ENCODE measurements around the gene IQGAP1. TPM values are rescaled to one million over a fixed set of nuclear protein-coding genes. Genes with fewer than 3 reads are reported as not detected.

The IQGAP1 gene
- total and polyA plus RNA-seq, 2 donors (not counting 1 experiment from before 2014, with no cell fraction given), result 222 to 270 TPM

DNA sequence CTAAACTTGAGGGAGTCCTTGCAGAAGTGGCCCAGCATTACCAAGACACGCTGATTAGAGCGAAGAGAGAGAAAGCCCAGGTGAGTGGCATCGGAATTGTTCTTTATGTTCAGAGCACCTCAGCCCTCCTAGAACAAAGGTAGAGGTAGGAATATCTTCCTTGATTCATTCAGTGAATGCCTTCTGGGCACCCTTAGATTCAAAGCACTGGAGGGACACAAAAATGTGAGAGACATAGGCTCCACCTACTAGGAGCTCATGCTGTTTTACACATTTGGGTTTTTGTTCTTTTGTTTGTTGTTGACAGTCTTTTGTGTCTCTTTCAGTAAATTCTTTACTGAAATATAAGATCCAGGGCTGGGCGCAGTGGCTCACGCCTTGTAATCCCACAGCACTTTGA, 68.2 kb downstream of the IQGAP1 start:
- no peak for DNase-seq (ENCODE audit: low read depth in 2 of 2)
- Histone ChIP-seq H3K27ac (ENCODE audit: insufficient read depth, low read length) (no peak overlapping the region), H3K79me2 (ENCODE audit: control insufficient read depth, insufficient read depth, low read length) (peaks cover 6% of the 10 kb centered on the region), H3K4me2 (ENCODE audit: extremely low read depth, insufficient read depth, low read length) (no peak overlapping the region), H3K9ac (ENCODE audit: insufficient read depth, low read length) (no peak overlapping the region), H4K20me1 (ENCODE audit: control insufficient read depth, extremely low read depth, insufficient read depth, low read length) (no peaks in the 10 kb centered on the region), H3K36me3 (ENCODE audit: control insufficient read depth, insufficient read depth, low read length) (peaks cover 31% of the 10 kb centered on the region), H3K4me1 (ENCODE audit: control insufficient read depth, extremely low read depth, insufficient read depth, low read length) (peaks cover under 1% of the 10 kb centered on the region), H3K9me3 (ENCODE audit: control insufficient read depth, insufficient read depth, low read depth, low read length) (no peaks in the 10 kb centered on the region), H3K4me3 (replicated peaks in 1 of 4; ENCODE audit: control extremely low read depth in 1 of 4, insufficient read depth in 1 of 4, low read depth in 3 of 4, low read length in 4 of 4) (no peak overlapping the region), H2AFZ (ENCODE audit: low read length) (no peak overlapping the region), H3K27me3 (ENCODE audit: control insufficient read depth, insufficient read depth, low read length) (no peaks in the 10 kb centered on the region)
- TF ChIP-seq, protein P1, sequence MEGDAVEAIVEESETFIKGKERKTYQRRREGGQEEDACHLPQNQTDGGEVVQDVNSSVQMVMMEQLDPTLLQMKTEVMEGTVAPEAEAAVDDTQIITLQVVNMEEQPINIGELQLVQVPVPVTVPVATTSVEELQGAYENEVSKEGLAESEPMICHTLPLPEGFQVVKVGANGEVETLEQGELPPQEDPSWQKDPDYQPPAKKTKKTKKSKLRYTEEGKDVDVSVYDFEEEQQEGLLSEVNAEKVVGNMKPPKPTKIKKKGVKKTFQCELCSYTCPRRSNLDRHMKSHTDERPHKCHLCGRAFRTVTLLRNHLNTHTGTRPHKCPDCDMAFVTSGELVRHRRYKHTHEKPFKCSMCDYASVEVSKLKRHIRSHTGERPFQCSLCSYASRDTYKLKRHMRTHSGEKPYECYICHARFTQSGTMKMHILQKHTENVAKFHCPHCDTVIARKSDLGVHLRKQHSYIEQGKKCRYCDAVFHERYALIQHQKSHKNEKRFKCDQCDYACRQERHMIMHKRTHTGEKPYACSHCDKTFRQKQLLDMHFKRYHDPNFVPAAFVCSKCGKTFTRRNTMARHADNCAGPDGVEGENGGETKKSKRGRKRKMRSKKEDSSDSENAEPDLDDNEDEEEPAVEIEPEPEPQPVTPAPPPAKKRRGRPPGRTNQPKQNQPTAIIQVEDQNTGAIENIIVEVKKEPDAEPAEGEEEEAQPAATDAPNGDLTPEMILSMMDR (conservative IDR thresholded peaks at IDR 0.05 in 1 of 2, IDR thresholded peaks at IDR 0.05 in 1 of 2; ENCODE audit: low read depth in 1 of 2, low read length in 2 of 2), result no peak
- TF ChIP-seq EZH2 (IDR thresholded peaks at IDR 0.05; ENCODE audit: low read length, missing control alignments), result no peak

DNA sequence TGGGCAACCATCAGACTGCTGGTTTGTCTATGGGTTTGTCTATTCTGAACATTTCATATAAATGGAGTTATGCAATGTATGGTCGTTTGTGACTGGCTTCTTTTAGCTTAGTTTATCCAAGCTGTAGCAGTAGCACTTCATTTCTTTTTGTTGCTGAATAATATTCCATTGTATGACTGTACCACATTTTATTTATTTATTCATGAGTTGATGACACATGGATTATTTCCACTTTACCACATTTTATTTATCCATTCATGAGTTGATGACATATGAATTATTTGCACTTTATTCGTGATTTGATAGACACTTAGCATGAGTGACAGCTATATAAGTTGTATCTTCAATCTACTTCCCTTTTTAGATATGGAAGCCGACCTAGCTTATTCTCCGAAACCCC, 70.0 kb downstream of the IQGAP1 start:
- H3K9ac ChIP-seq (ENCODE audit: insufficient read depth, low read length), result no peak overlapping the region
- H3K36me3 ChIP-seq (ENCODE audit: control insufficient read depth, insufficient read depth, low read length), result peaks cover 27% of the 10 kb centered on the region
- H3K4me1 ChIP-seq (ENCODE audit: control insufficient read depth, extremely low read depth, insufficient read depth, low read length), result no peaks in the 10 kb centered on the region
- no peaks in the 10 kb centered on the region for H3K27me3 ChIP-seq (ENCODE audit: control insufficient read depth, insufficient read depth, low read length)
- no peak overlapping the region for H3K27ac ChIP-seq (ENCODE audit: insufficient read depth, low read length)
- H3K79me2 ChIP-seq (ENCODE audit: control insufficient read depth, insufficient read depth, low read length), result peaks cover 8% of the 10 kb centered on the region
- H3K4me2 ChIP-seq (ENCODE audit: extremely low read depth, insufficient read depth, low read length), result no peak overlapping the region
- no peak overlapping the region for H3K4me3 ChIP-seq (replicated peaks in 1 of 4; ENCODE audit: control extremely low read depth in 1 of 4, insufficient read depth in 1 of 4, low read depth in 3 of 4, low read length in 4 of 4)
- DNase-seq (ENCODE audit: low read depth in 2 of 2), result no peak
- TF ChIP-seq, protein P1 (conservative IDR thresholded peaks at IDR 0.05 in 1 of 2, IDR thresholded peaks at IDR 0.05 in 1 of 2; ENCODE audit: low read depth in 1 of 2, low read length in 2 of 2), result no peak
- no peak for TF ChIP-seq EZH2 (IDR thresholded peaks at IDR 0.05; ENCODE audit: low read length, missing control alignments)
- H2AFZ ChIP-seq (ENCODE audit: low read length), result no peak overlapping the region
- H3K9me3 ChIP-seq (ENCODE audit: control insufficient read depth, insufficient read depth, low read depth, low read length), result no peaks in the 10 kb centered on the region
- no peaks in the 10 kb centered on the region for H4K20me1 ChIP-seq (ENCODE audit: control insufficient read depth, extremely low read depth, insufficient read depth, low read length)

DNA sequence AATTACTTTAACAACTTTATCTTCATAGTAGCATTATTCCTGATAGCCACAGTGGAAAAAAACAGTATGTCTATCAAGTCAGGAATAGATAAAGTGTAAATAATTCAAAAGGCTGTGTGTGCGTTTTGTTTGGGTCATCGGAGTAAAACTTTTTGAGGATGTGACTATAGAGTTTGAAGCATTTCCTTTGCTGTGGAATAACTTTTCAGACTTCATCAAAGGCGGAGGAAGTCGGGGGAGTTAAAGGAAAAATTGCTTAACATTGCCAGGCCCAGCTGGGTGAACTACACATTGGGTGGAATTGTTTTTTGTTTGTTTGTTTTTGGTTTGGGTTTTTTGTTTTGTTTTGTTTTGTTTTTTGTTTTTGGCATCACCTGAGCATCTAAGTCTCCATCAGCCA, 71.3 kb downstream of the IQGAP1 start:
- no peak overlapping the region for H2AFZ ChIP-seq (ENCODE audit: low read length)
- peaks cover 14% of the 10 kb centered on the region for H3K79me2 ChIP-seq (ENCODE audit: control insufficient read depth, insufficient read depth, low read length)
- H3K4me3 ChIP-seq (replicated peaks in 1 of 4; ENCODE audit: control extremely low read depth in 1 of 4, insufficient read depth in 1 of 4, low read depth in 3 of 4, low read length in 4 of 4), result no peak overlapping the region
- no peaks in the 10 kb centered on the region for H3K4me1 ChIP-seq (ENCODE audit: control insufficient read depth, extremely low read depth, insufficient read depth, low read length)
- DNase-seq (ENCODE audit: low read depth in 2 of 2), result no peak
- TF ChIP-seq, protein P1 (conservative IDR thresholded peaks at IDR 0.05 in 1 of 2, IDR thresholded peaks at IDR 0.05 in 1 of 2; ENCODE audit: low read depth in 1 of 2, low read length in 2 of 2), result no peak
- TF ChIP-seq EZH2 (IDR thresholded peaks at IDR 0.05; ENCODE audit: low read length, missing control alignments), result no peak
- no peak overlapping the region for H3K4me2 ChIP-seq (ENCODE audit: extremely low read depth, insufficient read depth, low read length)
- peaks cover 22% of the 10 kb centered on the region for H3K36me3 ChIP-seq (ENCODE audit: control insufficient read depth, insufficient read depth, low read length)
- no peak overlapping the region for H3K9ac ChIP-seq (ENCODE audit: insufficient read depth, low read length)
- no peaks in the 10 kb centered on the region for H3K9me3 ChIP-seq (ENCODE audit: control insufficient read depth, insufficient read depth, low read depth, low read length)
- H3K27me3 ChIP-seq (ENCODE audit: control insufficient read depth, insufficient read depth, low read length), result no peaks in the 10 kb centered on the region
- no peak overlapping the region for H3K27ac ChIP-seq (ENCODE audit: insufficient read depth, low read length)
- no peaks in the 10 kb centered on the region for H4K20me1 ChIP-seq (ENCODE audit: control insufficient read depth, extremely low read depth, insufficient read depth, low read length)
